GM21526 (cell line): ENCODE measurements around the gene PAK5.

ENCODE experiments used
- ATAC-seq: cut with Tn5 transposase; IDR thresholded peaks from one replicate; pipeline ENCODE4 v1.9.1; 2021; ENCODE audit warnings: moderate library complexity; ENCODE audit not compliant: unreplicated experiment, low FRiP score

PAK5 gene

GRCh38 chr20:9506280-9506821 lies 332.5 kb downstream of the PAK5 start:
- no peak for ATAC-seq

- no peak for ATAC-seq
These were observed 335.2 kb downstream of the PAK5 start for GRCh38 chr20:9503526-9504245.

- ATAC-seq = no peak
These were observed 337.4 kb downstream of the PAK5 start for GRCh38 chr20:9501473-9501872.

- ATAC-seq = peak; percentile 80
These were observed 338.8 kb downstream of the PAK5 start for GRCh38 chr20:9500121-9500520.

GRCh38 chr20:9499126-9499899 lies 339.6 kb downstream of the PAK5 start:
- ATAC-seq = no peak

- ATAC-seq = no peak
These were observed 340.6 kb downstream of the PAK5 start for GRCh38 chr20:9498322-9498721.

- ATAC-seq = no peak
These were observed 342.7 kb downstream of the PAK5 start for GRCh38 chr20:9496155-9496554.

GRCh38 chr20:9495701-9496100 lies 343.2 kb downstream of the PAK5 start:
- no peak for ATAC-seq

- ATAC-seq = no peak
These were observed 345.1 kb downstream of the PAK5 start for GRCh38 chr20:9493803-9494202.

- no peak for ATAC-seq
These were observed 346.8 kb downstream of the PAK5 start for GRCh38 chr20:9492067-9492466.

- ATAC-seq = no peak
These were observed 347.6 kb downstream of the PAK5 start for GRCh38 chr20:9491324-9491723.

- ATAC-seq = no peak
These were observed 348.2 kb downstream of the PAK5 start for GRCh38 chr20:9490631-9491030.

- no peak for ATAC-seq
These were observed 348.7 kb downstream of the PAK5 start for GRCh38 chr20:9490161-9490560.

GRCh38 chr20:9488063-9488462 lies 350.8 kb downstream of the PAK5 start:
- ATAC-seq = no peak
